NT2/D1 (cell line): Measurements from ENCODE around the gene SNX27.

ENCODE experiments used
- SUZ12 ChIP-seq: IDR thresholded peaks from 2 replicates; pipeline ENCODE4 v1.6.1; 2011; ENCODE audit not compliant: insufficient read length, insufficient read depth; ENCODE audit errors: extremely low read depth
- YY1 ChIP-seq: IDR thresholded peaks from 2 replicates; pipeline ENCODE4 v1.6.1; 2011; ENCODE audit not compliant: insufficient read length, insufficient read depth
- ZNF274 ChIP-seq: IDR thresholded peaks from 2 replicates; pipeline ENCODE4 v1.6.1; 2011; ENCODE audit warnings: mild to moderate bottlenecking, low read depth, low read length

- TF ChIP-seq ZNF274 (no peak), YY1 (no peak), SUZ12 (no peak)
These were observed 4.6 kb downstream of the SNX27 start for GRCh38 chr1:151616505-151616849.
